PC-9 (cell line): ENCODE data around the gene TMOD3. TPM values are rescaled to one million over a fixed set of nuclear protein-coding genes. Genes with fewer than 3 reads are reported as not detected.

Experiments
- BruUV-seq: library from RNA; stranded (reverse); fragments of 400-500 nt; replicated peaks from 2 replicates; lab custom pipeline; 2021; lab: Mats Ljungman, UMichigan
- CTCF ChIA-PET: fragments of 300-600 bp; sonication (Branson Sonifier 250); formaldehyde crosslinking; loops from one replicate; lab custom pipeline; 2022; ENCODE audit warnings: antibody characterized with exemption; lab: Charles Lee
- POLR2A ChIA-PET: fragments of 300-600 bp; sonication (Branson Sonifier 250); formaldehyde crosslinking; loops from one replicate; lab custom pipeline; 2022; ENCODE audit warnings: antibody characterized with exemption; ENCODE audit not compliant: unreplicated experiment; lab: Charles Lee
- DNase-seq, 2 experiments: peaks; one replicate each; pipeline versions ENCODE4 v3.0.0 to v3.0.0-alpha.2; 2015 to 2022; ENCODE audit warnings: mixed read lengths in 1 of 2
- H2AFZ ChIP-seq: fragments of 200-600 bp; sonication (generic); 2 replicates; pipeline ENCODE4 v1.8.1; 2017; ENCODE audit warnings: antibody characterized with exemption
- H3F3A ChIP-seq: fragments of 200-600 bp; sonication (generic); 2 replicates; pipeline ENCODE4 v1.8.1; 2017; ENCODE audit warnings: antibody characterized with exemption, mild to moderate bottlenecking, low read depth; ENCODE audit not compliant: insufficient read depth
- H3K27ac ChIP-seq: fragments of 200-600 bp; sonication (generic); 2 replicates; pipeline ENCODE4 v1.6.1; 2016; ENCODE audit warnings: mixed run types
- H3K27me3 ChIP-seq: fragments of 200-600 bp; sonication (generic); 2 replicates; pipeline ENCODE4 v1.6.1; 2016; ENCODE audit warnings: low read depth, mixed run types; ENCODE audit not compliant: insufficient read depth
- H3K36me3 ChIP-seq: fragments of 200-600 bp; sonication (generic); 2 replicates; pipeline ENCODE4 v1.6.1; 2016; ENCODE audit warnings: low read depth, mixed run types
- H3K4me1 ChIP-seq: fragments of 200-600 bp; sonication (generic); replicated peaks from 2 replicates; pipeline ENCODE4 v1.6.1; 2016; ENCODE audit warnings: mixed run types; ENCODE audit not compliant: insufficient read depth
- H3K4me2 ChIP-seq: fragments of 200-600 bp; sonication (generic); 2 replicates; pipeline ENCODE4 v1.6.1; 2017; ENCODE audit warnings: mixed run types
- H3K4me3 ChIP-seq: fragments of 200-600 bp; sonication (generic); 2 replicates; pipeline ENCODE4 v1.6.1; 2016; ENCODE audit warnings: mixed run types
- H3K79me2 ChIP-seq: fragments of 200-600 bp; sonication (generic); 2 replicates; pipeline ENCODE4 v1.6.1; 2017; ENCODE audit warnings: low read depth, mixed run types
- H3K9me2 ChIP-seq: fragments of 200-600 bp; sonication (generic); 2 replicates; pipeline ENCODE4 v1.8.1; 2017; ENCODE audit warnings: mild to moderate bottlenecking; ENCODE audit not compliant: insufficient read depth
- H3K9me3 ChIP-seq: fragments of 200-600 bp; sonication (generic); 2 replicates; pipeline ENCODE4 v1.8.1; 2016; ENCODE audit warnings: low read depth; ENCODE audit not compliant: insufficient read depth
- H4K20me1 ChIP-seq: fragments of 200-600 bp; sonication (generic); 2 replicates; pipeline ENCODE4 v1.8.1; 2017; ENCODE audit not compliant: insufficient read depth
- EZH2 ChIP-seq: fragments of 200-600 bp; sonication (generic); IDR thresholded peaks from 2 replicates; pipeline ENCODE4 v1.8.0; 2017; ENCODE audit warnings: antibody characterized with exemption, low read depth
- intact Hi-C: fragments of 100-400 bp; cut with micrococcal nuclease; formaldehyde crosslinking; loops from one replicate; pipeline ENCODE4 v1.10.0; 2022; ENCODE audit not compliant: unreplicated experiment
- total RNA-seq: library from RNA; stranded (reverse); gene quantifications from 2 replicates; pipeline ENCODE4 v1.2.3, GENCODE V29; 2021
- TF ChIP-seq, protein P1 (sequence below): fragments of 200-600 bp; sonication (generic); conservative IDR thresholded peaks from 2 replicates; pipeline ENCODE4 v1.6.1; 2017; ENCODE audit warnings: mixed run types, antibody characterized with exemption, mild to moderate bottlenecking, moderate library complexity

TMOD3 gene
- total RNA-seq, 1 experiment from 2014 or later: 125 TPM

DNA sequence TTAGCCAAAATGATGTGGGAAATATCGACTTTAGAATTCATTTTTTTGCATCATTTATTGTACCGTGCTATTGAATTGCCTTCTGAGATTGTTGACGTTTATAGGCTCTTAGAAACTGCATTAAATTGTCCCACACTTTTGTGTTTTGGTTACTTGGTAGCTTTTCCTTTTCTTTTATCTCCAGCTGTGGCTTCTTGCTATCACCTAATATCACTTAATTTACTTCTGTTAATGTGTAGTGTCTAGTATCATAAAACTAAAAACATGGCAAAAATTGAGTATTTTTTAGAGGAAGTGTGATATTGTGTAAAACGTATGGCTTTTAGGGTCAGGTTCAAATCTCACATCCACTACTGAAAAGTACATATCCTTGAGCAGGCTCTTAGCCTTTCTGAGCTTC is 11.2 kb downstream of the TMOD3 start:
- no peak overlapping the region for H3K4me2 ChIP-seq
- peak overlapping the region; percentile 15; the same call in 1 of the 2 replicates for H3K27ac ChIP-seq
- no peak for TF ChIP-seq EZH2
- TF ChIP-seq, protein P1, sequence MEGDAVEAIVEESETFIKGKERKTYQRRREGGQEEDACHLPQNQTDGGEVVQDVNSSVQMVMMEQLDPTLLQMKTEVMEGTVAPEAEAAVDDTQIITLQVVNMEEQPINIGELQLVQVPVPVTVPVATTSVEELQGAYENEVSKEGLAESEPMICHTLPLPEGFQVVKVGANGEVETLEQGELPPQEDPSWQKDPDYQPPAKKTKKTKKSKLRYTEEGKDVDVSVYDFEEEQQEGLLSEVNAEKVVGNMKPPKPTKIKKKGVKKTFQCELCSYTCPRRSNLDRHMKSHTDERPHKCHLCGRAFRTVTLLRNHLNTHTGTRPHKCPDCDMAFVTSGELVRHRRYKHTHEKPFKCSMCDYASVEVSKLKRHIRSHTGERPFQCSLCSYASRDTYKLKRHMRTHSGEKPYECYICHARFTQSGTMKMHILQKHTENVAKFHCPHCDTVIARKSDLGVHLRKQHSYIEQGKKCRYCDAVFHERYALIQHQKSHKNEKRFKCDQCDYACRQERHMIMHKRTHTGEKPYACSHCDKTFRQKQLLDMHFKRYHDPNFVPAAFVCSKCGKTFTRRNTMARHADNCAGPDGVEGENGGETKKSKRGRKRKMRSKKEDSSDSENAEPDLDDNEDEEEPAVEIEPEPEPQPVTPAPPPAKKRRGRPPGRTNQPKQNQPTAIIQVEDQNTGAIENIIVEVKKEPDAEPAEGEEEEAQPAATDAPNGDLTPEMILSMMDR: no peak
- no peak overlapping the region for H2AFZ ChIP-seq
- no peaks in the 10 kb centered on the region; the same call in 1 of the 2 replicates for H3K36me3 ChIP-seq
- intact Hi-C loops: no loop called here
- no peaks in the 10 kb centered on the region; the same call in none of the 2 replicates for H4K20me1 ChIP-seq
- peaks cover 100% of the 10 kb centered on the region for H3K79me2 ChIP-seq
- no peak overlapping the region for H3K4me3 ChIP-seq
- no peaks in the 10 kb centered on the region for H3K9me2 ChIP-seq
- no TSS peak for BruUV-seq
- H3K27me3 ChIP-seq: no peaks in the 10 kb centered on the region
- DNase-seq: no peak
- H3F3A ChIP-seq: peaks cover 17% of the 10 kb centered on the region
- ChIA-PET CTCF (interaction anchor here (0.7 kb wide), 1 partner anchor 53 kb away, joined by 3 read pairs; no protein-coding TSS in a partner anchor), POLR2A (interaction anchor here (0.6 kb wide), 1 partner anchor 28 kb away, joined by 3 read pairs; no protein-coding TSS in a partner anchor)
- H3K4me1 ChIP-seq: peaks cover 50% of the 10 kb centered on the region
- H3K9me3 ChIP-seq: no peaks in the 10 kb centered on the region

DNA sequence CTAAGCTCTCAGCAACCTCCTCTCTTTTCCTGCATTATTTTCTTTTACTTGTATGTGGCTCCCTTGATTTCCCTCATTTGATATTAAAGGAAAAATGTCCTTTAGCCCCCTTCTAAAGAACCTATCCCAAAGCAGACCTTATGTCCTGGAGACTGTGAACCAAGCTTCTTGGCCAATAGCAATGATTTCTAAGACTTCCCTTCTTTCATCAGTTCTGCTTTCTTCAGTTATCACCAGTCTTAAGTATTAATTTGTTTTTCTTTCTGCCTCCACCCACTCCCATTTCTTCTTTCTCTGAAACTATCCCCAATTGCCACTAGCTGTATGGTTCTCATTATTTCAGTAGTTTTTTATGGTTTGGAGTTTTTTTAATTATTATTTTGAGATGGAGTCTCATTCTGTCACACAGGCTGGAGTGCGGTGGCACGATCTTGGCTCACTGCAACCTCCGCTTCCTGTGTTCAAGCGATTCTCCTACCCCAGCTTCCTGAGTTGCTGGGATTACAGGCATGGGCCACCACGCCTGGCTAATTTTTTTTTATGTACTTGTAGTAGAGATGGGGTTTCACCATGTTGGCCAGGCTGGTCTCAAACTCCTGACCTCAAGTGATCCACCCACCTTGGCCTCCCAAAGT is 12.1 kb downstream of the TMOD3 start:
- Histone ChIP-seq H4K20me1 (no peaks in the 10 kb centered on the region; the same call in 1 of the 2 replicates), H3K4me2 (no peak overlapping the region), H2AFZ (no peak overlapping the region), H3K79me2 (peaks cover 99% of the 10 kb centered on the region), H3K4me1 (peaks cover 58% of the 10 kb centered on the region), H3K9me3 (no peaks in the 10 kb centered on the region), H3F3A (peaks cover 24% of the 10 kb centered on the region), H3K4me3 (no peak overlapping the region), H3K27ac (no peak overlapping the region), H3K9me2 (no peaks in the 10 kb centered on the region), H3K27me3 (no peaks in the 10 kb centered on the region), H3K36me3 (no peaks in the 10 kb centered on the region; the same call in 1 of the 2 replicates)
- CTCF ChIA-PET: no interaction called here
- intact Hi-C loops: no loop called here
- POLR2A ChIA-PET: interaction anchor here (0.6 to 0.7 kb wide), 2 partner anchors 17 to 27 kb away, joined by 3 read pairs; no protein-coding TSS in a partner anchor
- DNase-seq: no peak
- no TSS peak for BruUV-seq
- TF ChIP-seq, protein P1: no peak
- TF ChIP-seq EZH2: no peak

DNA sequence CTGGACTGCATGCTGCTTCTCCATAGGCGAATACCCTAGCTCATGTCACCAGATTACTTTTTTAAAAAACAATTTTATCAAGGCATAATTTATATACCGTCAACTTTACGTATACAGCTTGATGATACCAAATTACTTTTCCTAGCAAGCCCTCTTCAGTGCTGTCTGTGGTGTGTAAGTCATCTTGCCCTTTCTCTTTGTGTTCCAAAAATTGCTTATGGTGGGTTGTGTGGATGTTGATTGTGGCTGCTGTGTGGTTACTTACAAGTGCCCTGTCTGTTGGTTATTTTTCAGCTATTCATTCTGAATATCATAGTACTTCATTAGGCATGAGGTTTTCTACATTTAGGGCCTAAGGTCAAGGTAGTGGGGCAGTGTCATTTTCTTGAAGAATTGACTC is 12.8 kb downstream of the TMOD3 start:
- Histone ChIP-seq H3K9me3 (no peaks in the 10 kb centered on the region), H3F3A (peaks cover 31% of the 10 kb centered on the region), H3K79me2 (peaks cover 99% of the 10 kb centered on the region), H2AFZ (no peak overlapping the region), H3K27me3 (no peaks in the 10 kb centered on the region), H3K36me3 (no peaks in the 10 kb centered on the region; the same call in 1 of the 2 replicates), H3K4me3 (no peak overlapping the region), H4K20me1 (no peaks in the 10 kb centered on the region; the same call in 1 of the 2 replicates), H3K4me2 (peak overlapping the region; percentile 69; the same call in 1 of the 2 replicates), H3K4me1 (peaks cover 59% of the 10 kb centered on the region), H3K27ac (peak overlapping the region; percentile 98; the same call in 1 of the 2 replicates), H3K9me2 (no peaks in the 10 kb centered on the region)
- intact Hi-C loops: no loop called here
- ChIA-PET POLR2A (interaction anchor here (0.5 to 0.6 kb wide), 2 partner anchors 40 to 445 kb away, joined by 6 to 15 read pairs; no protein-coding TSS in a partner anchor), CTCF (no interaction called here)
- no peak for TF ChIP-seq EZH2
- TF ChIP-seq, protein P1: no peak
- no TSS peak for BruUV-seq
- DNase-seq: no peak
